OCI-LY3 (cell line): ENCODE measurements around the gene DNAH7.

Experiments used
- H2AFZ ChIP-seq: fragments of 200-600, 300-600 bp; shearing (Covaris generic); 2 replicates; pipeline ENCODE4 v1.6.0; 2014; ENCODE audit warnings: antibody characterized with exemption, low read depth, low read length
- H3K27ac ChIP-seq: fragments of 200-600, 300-600 bp; sonication (generic); 2 replicates; pipeline ENCODE4 v1.5.1; 2014; ENCODE audit warnings: mild to moderate bottlenecking, low read length, moderate library complexity, mixed read lengths
- H3K27me3 ChIP-seq: fragments of 200-600, 300-600 bp; sonication (generic); 2 replicates; pipeline ENCODE4 v1.6.1; 2014; ENCODE audit warnings: low read depth, low read length, mixed read lengths
- H3K36me3 ChIP-seq: fragments of 200-600, 300-600 bp; sonication (generic); replicated peaks from 2 replicates; pipeline ENCODE3; 2014; ENCODE audit warnings: low read depth, low read length, mixed read lengths
- H3K4me1 ChIP-seq: fragments of 300-600, 200-600 bp; sonication (generic); 2 replicates; pipeline ENCODE4 v1.6.1; 2014; ENCODE audit warnings: low read length, mixed read lengths
- H3K4me2 ChIP-seq: fragments of 200-600, 300-600 bp; sonication (generic); 2 replicates; pipeline ENCODE4 v1.6.1; 2014; ENCODE audit warnings: low read length, mixed read lengths
- H3K4me3 ChIP-seq: fragments of 300-600, 200-600 bp; sonication (generic); 2 replicates; pipeline ENCODE4 v1.5.1; 2014; ENCODE audit warnings: antibody characterized with exemption, mild to moderate bottlenecking, low read length, moderate library complexity
- H3K79me2 ChIP-seq: fragments of 300-600, 200-600 bp; shearing (Covaris generic); 2 replicates; pipeline ENCODE4 v1.6.1; 2014; ENCODE audit warnings: mild to moderate bottlenecking, low read length, mixed read lengths
- H3K9ac ChIP-seq: fragments of 300-600, 200-600 bp; shearing (Covaris generic); 2 replicates; pipeline ENCODE4 v1.6.0; 2014; ENCODE audit warnings: mild to moderate bottlenecking, low read length, moderate library complexity
- H3K9me3 ChIP-seq: fragments of 200-600, 300-600 bp; shearing (Covaris generic); 2 replicates; pipeline ENCODE4 v1.6.1; 2014; ENCODE audit warnings: low read length, mixed read lengths; ENCODE audit not compliant: insufficient read depth
- H4K20me1 ChIP-seq: fragments of 200-600, 300-600 bp; sonication (generic); 2 replicates; pipeline ENCODE4 v1.6.1; 2016; ENCODE audit warnings: low read length, mixed read lengths; ENCODE audit not compliant: insufficient read depth
- CTCF ChIP-seq: fragments of 200-600, 300-600 bp; sonication (generic); IDR thresholded peaks from 2 replicates; pipeline ENCODE4 v1.5.1; 2014; ENCODE audit warnings: antibody characterized with exemption, low read length, low read depth
- EZH2phosphoT487 ChIP-seq: fragments of 200-600 bp; shearing (Covaris generic); IDR thresholded peaks from 2 replicates; pipeline ENCODE4 v1.6.1; 2018; ENCODE audit warnings: antibody characterized with exemption, mixed run types, low read depth

The DNAH7 gene

GRCh38 chr2:195763866-195764265 is 304.8 kb downstream of the DNAH7 start:
- H4K20me1 ChIP-seq, result no peaks in the 10 kb centered on the region
- H3K27me3 ChIP-seq, result no peaks in the 10 kb centered on the region
- H3K9ac ChIP-seq, result no peak overlapping the region
- TF ChIP-seq EZH2phosphoT487 (no peak), CTCF (no peak)
- no peak overlapping the region for H3K27ac ChIP-seq
- no peak overlapping the region for H3K4me3 ChIP-seq
- 0 out of 2 replicates have a peak, but pooled peaks cover 4% of the 10 kb centered on the region for H3K9me3 ChIP-seq
- H3K36me3 ChIP-seq, result no peaks in the 10 kb centered on the region
- no peaks in the 10 kb centered on the region for H3K4me1 ChIP-seq
- no peak overlapping the region for H2AFZ ChIP-seq
- no peaks in the 10 kb centered on the region for H3K79me2 ChIP-seq
- no peak overlapping the region for H3K4me2 ChIP-seq

- H3K27me3 ChIP-seq, result no peaks in the 10 kb centered on the region
- no peaks in the 10 kb centered on the region for H3K4me1 ChIP-seq
- H3K9me3 ChIP-seq, result 0 out of 2 replicates have a peak, but pooled peaks cover 4% of the 10 kb centered on the region
- no peak overlapping the region for H3K27ac ChIP-seq
- no peak overlapping the region for H3K4me3 ChIP-seq
- no peak overlapping the region for H2AFZ ChIP-seq
- H4K20me1 ChIP-seq, result no peaks in the 10 kb centered on the region
- no peaks in the 10 kb centered on the region for H3K79me2 ChIP-seq
- H3K36me3 ChIP-seq, result no peaks in the 10 kb centered on the region
- H3K9ac ChIP-seq, result no peak overlapping the region
- H3K4me2 ChIP-seq, result no peak overlapping the region
- no peak for TF ChIP-seq CTCF
- TF ChIP-seq EZH2phosphoT487, result no peak
Measured at GRCh38 chr2:195759877-195760276, 308.8 kb downstream of the DNAH7 start.

GRCh38 chr2:195758846-195759245 is 309.8 kb downstream of the DNAH7 start:
- H3K79me2 ChIP-seq, result no peaks in the 10 kb centered on the region
- no peaks in the 10 kb centered on the region for H3K36me3 ChIP-seq
- H3K27ac ChIP-seq, result no peak overlapping the region
- H4K20me1 ChIP-seq, result no peaks in the 10 kb centered on the region
- no peak overlapping the region for H3K9ac ChIP-seq
- H3K4me1 ChIP-seq, result no peaks in the 10 kb centered on the region
- H3K4me3 ChIP-seq, result no peak overlapping the region
- no peak overlapping the region for H3K4me2 ChIP-seq
- no peak overlapping the region for H2AFZ ChIP-seq
- H3K9me3 ChIP-seq, result 0 out of 2 replicates have a peak, but pooled peaks cover 4% of the 10 kb centered on the region
- H3K27me3 ChIP-seq, result no peaks in the 10 kb centered on the region
- TF ChIP-seq EZH2phosphoT487, result no peak
- no peak for TF ChIP-seq CTCF

GRCh38 chr2:195756218-195756942 is 312.3 kb downstream of the DNAH7 start:
- Histone ChIP-seq H3K9me3 (0 out of 2 replicates have a peak, but pooled peaks cover 4% of the 10 kb centered on the region), H3K4me3 (no peak overlapping the region), H3K36me3 (no peaks in the 10 kb centered on the region), H2AFZ (no peak overlapping the region), H3K9ac (no peak overlapping the region), H3K4me2 (no peak overlapping the region), H3K27me3 (no peaks in the 10 kb centered on the region), H3K79me2 (no peaks in the 10 kb centered on the region), H3K27ac (no peak overlapping the region), H3K4me1 (no peaks in the 10 kb centered on the region), H4K20me1 (no peaks in the 10 kb centered on the region)
- TF ChIP-seq EZH2phosphoT487 (no peak), CTCF (no peak)
